Measurements from ENCODE around the gene FOSL2.
"Not testable (repeated sequence)": the region's sequence is repeated elsewhere in the genome, so short reads cannot be mapped to it uniquely, and the experiment has no call there.

The FOSL2 gene

GRCh38 chr2:28357055-28357454 is 35.6 kb upstream of the FOSL2 start:
- no peak for DNase-seq (ENCODE audit: low spot score)

- no peak for DNase-seq (ENCODE audit: low spot score)
Observed at GRCh38 chr2:28357948-28358667, 34.5 kb upstream of the FOSL2 start.

GRCh38 chr2:28358668-28359201 is 33.9 kb upstream of the FOSL2 start:
- no peak for DNase-seq (ENCODE audit: low spot score)

- peak; percentile 41 for DNase-seq (ENCODE audit: low spot score)
Observed at GRCh38 chr2:28359222-28360057, 33.2 kb upstream of the FOSL2 start.

- no peak for DNase-seq (ENCODE audit: low spot score)
Observed at GRCh38 chr2:28360058-28360717, 32.5 kb upstream of the FOSL2 start.

- DNase-seq (ENCODE audit: low spot score), result peak; percentile 87
Observed at GRCh38 chr2:28360718-28361293, 31.9 kb upstream of the FOSL2 start.

- DNase-seq (ENCODE audit: low spot score), result no peak
Observed at GRCh38 chr2:28361991-28362710, 30.5 kb upstream of the FOSL2 start.

- DNase-seq (ENCODE audit: low spot score), result no peak
Observed at GRCh38 chr2:28362991-28363521, 29.6 kb upstream of the FOSL2 start.

GRCh38 chr2:28363686-28364280 is 28.9 kb upstream of the FOSL2 start:
- DNase-seq (ENCODE audit: low spot score), result no peak

- DNase-seq (ENCODE audit: low spot score), result peak; percentile 70
Observed at GRCh38 chr2:28364610-28365009, 28.0 kb upstream of the FOSL2 start.

- no peak for DNase-seq (ENCODE audit: low spot score)
Observed at GRCh38 chr2:28365158-28365557, 27.5 kb upstream of the FOSL2 start.

- no peak for DNase-seq (ENCODE audit: low spot score)
Observed at GRCh38 chr2:28366149-28366495, 26.5 kb upstream of the FOSL2 start.

GRCh38 chr2:28366496-28367282 is 26.0 kb upstream of the FOSL2 start:
- no peak for DNase-seq (ENCODE audit: low spot score)

- no peak for DNase-seq (ENCODE audit: low spot score)
Observed at GRCh38 chr2:28367667-28368356, 24.8 kb upstream of the FOSL2 start.

GRCh38 chr2:28368357-28368798 is 24.3 kb upstream of the FOSL2 start:
- no peak for DNase-seq (ENCODE audit: low spot score)

- DNase-seq (ENCODE audit: low spot score), result no peak
Observed at GRCh38 chr2:28369358-28369757, 23.3 kb upstream of the FOSL2 start.

- DNase-seq (ENCODE audit: low spot score), result peak; percentile 19
Observed at GRCh38 chr2:28370354-28370753, 22.3 kb upstream of the FOSL2 start.

GRCh38 chr2:28371728-28372127 is 20.9 kb upstream of the FOSL2 start:
- not testable (repeated sequence) for DNase-seq (ENCODE audit: low spot score)

GRCh38 chr2:28373854-28374253 is 18.8 kb upstream of the FOSL2 start:
- DNase-seq (ENCODE audit: low spot score), result no peak
